GM23338 (cell line): ENCODE data around the gene CHRD. TPM values are rescaled to one million over a fixed set of nuclear protein-coding genes. Genes with fewer than 3 reads are reported as not detected.
A peak's percentile ranks its signal among the peaks of the same experiment; 100 is the strongest.

ENCODE experiments used
- ATAC-seq: fragments of 200-7000 bp; cut with Tn5 transposase; 3 replicates; pipeline ENCODE4 v1.9.1; 2020
- DNase-seq: peaks from one replicate; pipeline ENCODE4 v3.0.0-alpha.2; 2015; ENCODE audit warnings: low spot score
- H2AFZ ChIP-seq: fragments of 200-600 bp; sonication (generic); 2 replicates; pipeline ENCODE4 v1.8.0; 2016; ENCODE audit warnings: antibody characterized with exemption, mild to moderate bottlenecking, moderate library complexity
- H3F3A ChIP-seq: fragments of 200-600 bp; sonication (generic); replicated peaks from 2 replicates; pipeline ENCODE4 v1.8.0; 2017; ENCODE audit warnings: antibody characterized with exemption, mixed run types, low read depth
- H3K27ac ChIP-seq: fragments of 200-600 bp; sonication (generic); 2 replicates; pipeline ENCODE4 v1.6.1; 2016; ENCODE audit warnings: low read depth
- H3K27me3 ChIP-seq: fragments of 200-600 bp; sonication (generic); 2 replicates; pipeline ENCODE4 v1.8.0; 2016; ENCODE audit warnings: mild to moderate bottlenecking, mixed run types, moderate library complexity; ENCODE audit not compliant: insufficient read depth
- H3K36me3 ChIP-seq: fragments of 200-600 bp; sonication (generic); 2 replicates; pipeline ENCODE4 v1.8.0; 2016; ENCODE audit warnings: mild to moderate bottlenecking; ENCODE audit not compliant: insufficient read depth
- H3K4me1 ChIP-seq: fragments of 200-600 bp; sonication (generic); 2 replicates; pipeline ENCODE4 v1.8.0; 2016; ENCODE audit warnings: mild to moderate bottlenecking, moderate library complexity; ENCODE audit not compliant: insufficient read depth
- H3K4me2 ChIP-seq: fragments of 200-600 bp; sonication (generic); 2 replicates; pipeline ENCODE4 v1.7.1; 2017; ENCODE audit warnings: mixed run types
- H3K4me3 ChIP-seq: fragments of 200-600 bp; sonication (generic); 2 replicates; pipeline ENCODE4 v1.6.1; 2016; ENCODE audit warnings: mixed run types
- H3K79me2 ChIP-seq: fragments of 200-600 bp; sonication (generic); replicated peaks from 2 replicates; pipeline ENCODE4 v1.8.0; 2017; ENCODE audit warnings: mild to moderate bottlenecking; ENCODE audit not compliant: insufficient read depth
- H3K9me2 ChIP-seq: fragments of 200-600 bp; sonication (generic); 2 replicates; pipeline ENCODE4 v1.8.0; 2017; ENCODE audit not compliant: insufficient read depth
- H4K20me1 ChIP-seq: fragments of 200-600 bp; sonication (generic); replicated peaks from 2 replicates; pipeline ENCODE4 v1.8.0; 2017; ENCODE audit warnings: mild to moderate bottlenecking; ENCODE audit not compliant: insufficient read depth
- H3K27ac Mint-ChIP-seq: 2 replicates; pipeline ENCODE4 v1.8.0; 2020; ENCODE audit warnings: inconsistent platforms, mild to moderate bottlenecking, moderate library complexity, mixed read lengths
- H3K27me3 Mint-ChIP-seq: 3 replicates; pipeline ENCODE4 v1.8.0; 2022; ENCODE audit warnings: low read depth, mild to moderate bottlenecking, moderate library complexity, mixed read lengths, inconsistent platforms; ENCODE audit not compliant: insufficient read depth, poor library complexity
- H3K36me3 Mint-ChIP-seq: 3 replicates; pipeline ENCODE4 v1.8.0; 2021; ENCODE audit warnings: low read depth, mild to moderate bottlenecking, inconsistent platforms, moderate library complexity, mixed read lengths
- H3K4me1 Mint-ChIP-seq: 3 replicates; pipeline ENCODE4 v1.8.0; 2020; ENCODE audit warnings: mild to moderate bottlenecking, inconsistent platforms, mixed read lengths
- H3K4me3 Mint-ChIP-seq: 3 replicates; pipeline ENCODE4 v1.8.0; 2021; ENCODE audit warnings: moderate library complexity, mild to moderate bottlenecking, inconsistent platforms, mixed read lengths
- H3K9me3 Mint-ChIP-seq: 3 replicates; pipeline ENCODE4 v1.8.0; 2020; ENCODE audit warnings: moderate library complexity, mild to moderate bottlenecking, inconsistent platforms, mixed read lengths
- CTCF ChIP-seq, 2 experiments: fragments of 200-600 bp in 1 of 2; sonication (generic) in 1 of 2; conservative IDR thresholded peaks; 2 replicates each; pipeline versions ENCODE4 v1.5.1 to v1.6.1; 2016 to 2017; ENCODE audit warnings: antibody characterized with exemption in 2 of 2, low read depth in 2 of 2, mild to moderate bottlenecking in 2 of 2, moderate library complexity in 1 of 2
- ETS1 ChIP-seq: IDR thresholded peaks from 2 replicates; pipeline ENCODE4 v1.6.1; 2016; ENCODE audit warnings: antibody characterized with exemption
- EZH2 ChIP-seq: fragments of 200-600 bp; sonication (generic); IDR thresholded peaks from one replicate; pipeline ENCODE4 v1.8.0; 2017; ENCODE audit warnings: antibody characterized with exemption, mild to moderate bottlenecking, low read depth; ENCODE audit not compliant: unreplicated experiment
- NANOG ChIP-seq: IDR thresholded peaks from 2 replicates; pipeline ENCODE4 v1.6.1; 2016; ENCODE audit warnings: antibody characterized with exemption, borderline replicate concordance
- POLR2AphosphoS5 ChIP-seq: IDR thresholded peaks from 2 replicates; pipeline ENCODE4 v1.6.1; 2016; ENCODE audit warnings: antibody characterized with exemption, low read depth
- STAT1 ChIP-seq: IDR thresholded peaks from one replicate; pipeline ENCODE4 v1.6.1; 2016; ENCODE audit warnings: antibody characterized with exemption; ENCODE audit not compliant: unreplicated experiment
- ZNF114 ChIP-seq: fragments of 250-450 bp; sonication (Bioruptor Pico); IDR thresholded peaks from 2 replicates; pipeline ENCODE4 v1.5.0; 2020; ENCODE audit warnings: mild to moderate bottlenecking, moderate library complexity
- ZNF331 ChIP-seq: fragments of 250-450 bp; sonication (Bioruptor Pico); IDR thresholded peaks from 2 replicates; pipeline ENCODE4 v1.5.0; 2020; ENCODE audit warnings: low read depth, mild to moderate bottlenecking, moderate library complexity
- ZNF462 ChIP-seq: fragments of 250-450 bp; sonication (Bioruptor Pico); IDR thresholded peaks from 2 replicates; pipeline ENCODE4 v1.5.0; 2020; ENCODE audit warnings: mild to moderate bottlenecking, moderate library complexity
- polyA plus RNA-seq: library from polyadenylated mRNA; unstranded; fragments of >200 nt; fragmentation: Nextera tagmentation; extraction: Ambion mirVana; gene quantifications from 2 replicates; pipeline ENCODE4 v1.2.1, GENCODE V29; 2016
- total RNA-seq: library from RNA; depleted of rRNA; stranded (reverse); fragments of >200 nt; shearing (Covaris generic); gene quantifications from 2 replicates; pipeline ENCODE4 v1.2.3, GENCODE V29; 2014

CHRD gene
- total and polyA plus RNA-seq, 2 experiments from 2014 or later = 0.34 to 0.66 TPM

GRCh38 chr3:184415203-184415490 lies 35.3 kb downstream of the CHRD start:
- ATAC-seq (peak; percentile 10; the same call in 1 of the 3 replicates), DNase-seq (peak; percentile 27)
- Histone ChIP-seq H3K36me3 (no peaks in the 10 kb centered on the region), H3K9me2 (no peaks in the 10 kb centered on the region), H2AFZ (no peak overlapping the region), H3K4me3 (no peak overlapping the region), H4K20me1 (no peaks in the 10 kb centered on the region), H3K4me1 (peaks cover 3% of the 10 kb centered on the region; the same call in 1 of the 2 replicates), H3F3A (no peaks in the 10 kb centered on the region), H3K4me2 (no peak overlapping the region), H3K79me2 (no peaks in the 10 kb centered on the region), H3K27ac (no peak overlapping the region), H3K27me3 (no peaks in the 10 kb centered on the region)
- Mint-ChIP-seq H3K4me3 (no peak overlapping the region), H3K27me3 (peaks cover 6% of the 10 kb centered on the region), H3K4me1 (peaks cover 6% of the 10 kb centered on the region), H3K9me3 (peaks cover 3% of the 10 kb centered on the region; the same call in 1 of the 3 replicates), H3K36me3 (no peaks in the 10 kb centered on the region), H3K27ac (no peak overlapping the region)
- no peak for TF ChIP-seq NANOG
- TF ChIP-seq ZNF462 (CRISPR knock-in tag) = no peak
- no peak for TF ChIP-seq STAT1
- no peak for TF ChIP-seq EZH2
- no peak for TF ChIP-seq ZNF331
- no peak for TF ChIP-seq POLR2AphosphoS5
- no peak for TF ChIP-seq ETS1
- no peak for TF ChIP-seq ZNF114 (CRISPR knock-in tag)
- TF ChIP-seq CTCF (conservative IDR thresholded peaks at IDR 0.05; ENCODE audit: low read depth in 2 of 2) = no peak
